Measurements from ENCODE around the gene CD180.
A peak's percentile ranks its signal among the peaks of the same experiment; 100 is the strongest.

CD180 gene

DNA sequence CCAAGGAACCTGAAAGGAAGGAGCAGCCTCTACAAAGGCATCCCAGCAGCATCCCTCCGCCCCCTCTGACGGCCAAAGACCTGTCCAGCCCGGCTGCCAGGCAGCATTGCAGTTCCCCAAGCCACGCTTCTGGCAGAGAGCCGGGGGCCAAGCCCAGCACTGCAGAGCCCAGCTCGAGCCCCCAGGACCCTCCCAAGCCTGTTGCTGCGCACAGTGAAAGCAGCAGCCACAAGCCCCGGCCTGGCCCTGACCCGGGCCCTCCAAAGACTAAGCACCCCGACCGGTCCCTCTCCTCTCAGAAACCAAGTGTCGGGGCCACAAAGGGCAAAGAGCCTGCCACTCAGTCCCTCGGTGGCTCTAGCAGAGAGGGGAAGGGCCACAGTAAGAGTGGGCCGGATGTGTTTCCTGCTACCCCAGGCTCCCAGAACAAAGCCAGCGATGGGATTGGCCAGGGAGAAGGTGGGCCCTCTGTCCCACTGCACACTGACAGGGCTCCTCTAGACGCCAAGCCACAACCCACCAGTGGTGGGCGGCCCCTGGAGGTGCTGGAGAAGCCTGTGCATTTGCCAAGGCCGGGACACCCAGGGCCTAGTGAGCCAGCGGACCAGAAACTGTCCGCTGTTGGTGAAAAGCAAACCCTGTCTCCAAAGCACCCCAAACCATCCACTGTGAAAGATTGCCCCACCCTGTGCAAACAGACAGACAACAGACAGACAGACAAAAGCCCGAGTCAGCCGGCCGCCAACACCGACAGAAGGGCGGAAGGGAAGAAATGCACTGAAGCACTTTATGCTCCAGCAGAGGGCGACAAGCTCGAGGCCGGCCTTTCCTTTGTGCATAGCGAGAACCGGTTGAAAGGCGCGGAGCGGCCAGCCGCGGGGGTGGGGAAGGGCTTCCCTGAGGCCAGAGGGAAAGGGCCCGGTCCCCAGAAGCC, 30.8 kb downstream of the CD180 start:
- H4K91ac ChIP-seq (ENCODE audit: low read length): peak overlapping the region; percentile 78
- H2AFZ ChIP-seq (ENCODE audit: low read depth, low read length): no peak overlapping the region
- WGBS: 62% methylated on average over 36 of the region's 36 CpGs

DNA sequence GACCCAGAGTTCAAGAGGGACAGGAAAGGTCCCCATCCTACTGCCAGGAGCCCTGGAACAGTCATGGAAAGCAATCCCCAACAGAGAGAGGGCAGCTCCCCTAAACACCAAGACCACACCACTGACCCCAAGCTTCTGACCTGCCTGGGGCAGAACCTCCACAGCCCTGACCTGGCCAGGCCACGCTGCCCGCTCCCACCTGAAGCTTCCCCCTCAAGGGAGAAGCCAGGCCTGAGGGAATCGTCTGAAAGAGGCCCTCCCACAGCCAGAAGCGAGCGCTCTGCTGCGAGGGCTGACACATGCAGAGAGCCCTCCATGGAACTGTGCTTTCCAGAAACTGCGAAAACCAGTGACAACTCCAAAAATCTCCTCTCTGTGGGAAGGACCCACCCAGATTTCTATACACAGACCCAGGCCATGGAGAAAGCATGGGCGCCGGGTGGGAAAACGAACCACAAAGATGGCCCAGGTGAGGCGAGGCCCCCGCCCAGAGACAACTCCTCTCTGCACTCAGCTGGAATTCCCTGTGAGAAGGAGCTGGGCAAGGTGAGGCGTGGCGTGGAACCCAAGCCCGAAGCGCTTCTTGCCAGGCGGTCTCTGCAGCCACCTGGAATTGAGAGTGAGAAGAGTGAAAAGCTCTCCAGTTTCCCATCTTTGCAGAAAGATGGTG, 31.6 kb downstream of the CD180 start:
- Histone ChIP-seq H4K8ac (ENCODE audit: low read length) (peak overlapping the region; percentile 19), H3K4me1 (ENCODE audit: control insufficient read depth, insufficient read depth, low read depth, low read length) (no peaks in the 10 kb centered on the region), H2AFZ (ENCODE audit: low read depth, low read length) (no peak overlapping the region), H3K79me1 (replicated peaks; ENCODE audit: low read length, poor library complexity, severe bottlenecking) (peaks cover 2% of the 10 kb centered on the region), H2BK5ac (ENCODE audit: low read depth, low read length, poor library complexity, severe bottlenecking) (no peak overlapping the region), H2BK15ac (ENCODE audit: low read depth, poor library complexity, severe bottlenecking) (no peak overlapping the region), H3K27ac (ENCODE audit: low read length, poor library complexity, severe bottlenecking) (no peak overlapping the region), H2AK5ac (ENCODE audit: low read length, severe bottlenecking) (no peak overlapping the region), H2BK12ac (ENCODE audit: low read length in 2 of 2) (no peak overlapping the region), H3K36me3 (ENCODE audit: control insufficient read depth in 1 of 2, insufficient read depth in 2 of 2, low read depth in 1 of 2, low read length in 2 of 2) (peaks cover 45 to 66% of the 10 kb centered on the region in 2 experiments), H3K4me2 (ENCODE audit: low read length, poor library complexity, severe bottlenecking) (no peak overlapping the region), H3K9me3 (ENCODE audit: control insufficient read depth, low read length) (no peaks in the 10 kb centered on the region), H3K4ac (ENCODE audit: low read depth in 1 of 2, low read length in 2 of 2) (no peak overlapping the region), H3K4me3 (ENCODE audit: insufficient read depth in 1 of 2, low read depth in 1 of 2, low read length in 2 of 2) (no peak overlapping the region), H3K9ac (ENCODE audit: low read length) (no peak overlapping the region), H3K27me3 (ENCODE audit: control insufficient read depth in 1 of 2, insufficient read depth in 1 of 2, low read length in 2 of 2) (no peaks in the 10 kb centered on the region), H3K23ac (ENCODE audit: low read length in 2 of 2) (no peak overlapping the region), H2BK120ac (ENCODE audit: low read depth, low read length) (no peak overlapping the region), H3K14ac (ENCODE audit: low read length in 2 of 2) (no peak overlapping the region), H3K18ac (ENCODE audit: low read depth in 1 of 2, low read length in 2 of 2) (no peak overlapping the region), H4K91ac (ENCODE audit: low read length) (no peak overlapping the region)
- no peak for DNase-seq
- 96% methylated on average over 15 of the region's 17 CpGs for WGBS

More for the DNA sequence above, 30.8 kb downstream of the CD180 start:
- H3K79me1 ChIP-seq (replicated peaks; ENCODE audit: low read length, poor library complexity, severe bottlenecking): peaks cover 2% of the 10 kb centered on the region
- peak; percentile 66 for DNase-seq
- H3K4ac ChIP-seq (ENCODE audit: low read depth in 1 of 2, low read length in 2 of 2): peak overlapping the region in 1 of 2 experiments; percentile 56
- no peak overlapping the region for H3K4me2 ChIP-seq (ENCODE audit: low read length, poor library complexity, severe bottlenecking)
- H3K9ac ChIP-seq (ENCODE audit: low read length): peak overlapping the region; percentile 80
- peak overlapping the region in 1 of 2 experiments; percentile 54 for H2BK12ac ChIP-seq (ENCODE audit: low read length in 2 of 2)
- H3K4me1 ChIP-seq (ENCODE audit: control insufficient read depth, insufficient read depth, low read depth, low read length): no peaks in the 10 kb centered on the region
- H4K8ac ChIP-seq (ENCODE audit: low read length): peak overlapping the region; percentile 85
- no peaks in the 10 kb centered on the region for H3K9me3 ChIP-seq (ENCODE audit: control insufficient read depth, low read length)
- peak overlapping the region; percentile 37 for H2BK15ac ChIP-seq (ENCODE audit: low read depth, poor library complexity, severe bottlenecking)
- no peak overlapping the region for H3K4me3 ChIP-seq (ENCODE audit: insufficient read depth in 1 of 2, low read depth in 1 of 2, low read length in 2 of 2)
- no peak overlapping the region for H3K14ac ChIP-seq (ENCODE audit: low read length in 2 of 2)
- H3K27me3 ChIP-seq (ENCODE audit: control insufficient read depth in 1 of 2, insufficient read depth in 1 of 2, low read length in 2 of 2): no peaks in the 10 kb centered on the region
- no peak overlapping the region for H3K23ac ChIP-seq (ENCODE audit: low read length in 2 of 2)
- no peak overlapping the region for H2AK5ac ChIP-seq (ENCODE audit: low read length, severe bottlenecking)
- H2BK5ac ChIP-seq (ENCODE audit: low read depth, low read length, poor library complexity, severe bottlenecking): no peak overlapping the region
- H3K27ac ChIP-seq (ENCODE audit: low read length, poor library complexity, severe bottlenecking): no peak overlapping the region
- H3K18ac ChIP-seq (ENCODE audit: low read depth in 1 of 2, low read length in 2 of 2): peak overlapping the region; percentile 25 to 56
- peak overlapping the region; percentile 15 for H2BK120ac ChIP-seq (ENCODE audit: low read depth, low read length)
- peaks cover 45 to 64% of the 10 kb centered on the region in 2 experiments for H3K36me3 ChIP-seq (ENCODE audit: control insufficient read depth in 1 of 2, insufficient read depth in 2 of 2, low read depth in 1 of 2, low read length in 2 of 2)

DNA sequence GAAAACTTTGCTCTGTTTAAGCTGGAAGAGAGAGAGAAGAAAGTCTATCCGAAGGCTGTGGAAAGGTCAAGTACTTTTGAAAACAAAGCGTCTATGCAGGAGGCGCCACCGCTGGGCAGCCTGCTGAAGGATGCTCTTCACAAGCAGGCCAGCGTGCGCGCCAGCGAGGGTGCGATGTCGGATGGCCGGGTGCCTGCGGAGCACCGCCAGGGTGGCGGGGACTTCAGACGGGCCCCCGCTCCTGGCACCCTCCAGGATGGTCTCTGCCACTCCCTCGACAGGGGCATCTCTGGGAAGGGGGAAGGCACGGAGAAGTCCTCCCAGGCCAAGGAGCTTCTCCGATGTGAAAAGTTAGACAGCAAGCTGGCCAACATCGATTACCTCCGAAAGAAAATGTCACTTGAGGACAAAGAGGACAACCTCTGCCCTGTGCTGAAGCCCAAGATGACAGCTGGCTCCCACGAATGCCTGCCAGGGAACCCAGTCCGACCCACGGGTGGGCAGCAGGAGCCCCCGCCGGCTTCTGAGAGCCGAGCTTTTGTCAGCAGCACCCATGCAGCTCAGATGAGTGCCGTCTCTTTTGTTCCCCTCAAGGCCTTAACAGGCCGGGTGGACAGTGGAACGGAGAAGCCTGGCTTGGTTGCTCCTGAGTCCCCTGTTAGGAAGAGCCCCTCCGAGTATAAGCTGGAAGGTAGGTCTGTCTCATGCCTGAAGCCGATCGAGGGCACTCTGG, 32.6 kb downstream of the CD180 start:
- Histone ChIP-seq H3K4me2 (ENCODE audit: low read length, poor library complexity, severe bottlenecking) (no peak overlapping the region), H3K27ac (ENCODE audit: low read length, poor library complexity, severe bottlenecking) (no peak overlapping the region), H4K8ac (ENCODE audit: low read length) (no peak overlapping the region), H2AFZ (ENCODE audit: low read depth, low read length) (no peak overlapping the region), H2AK5ac (ENCODE audit: low read length, severe bottlenecking) (no peak overlapping the region), H3K14ac (ENCODE audit: low read length in 2 of 2) (no peak overlapping the region), H3K18ac (ENCODE audit: low read depth in 1 of 2, low read length in 2 of 2) (no peak overlapping the region), H2BK5ac (ENCODE audit: low read depth, low read length, poor library complexity, severe bottlenecking) (no peak overlapping the region), H3K79me1 (replicated peaks; ENCODE audit: low read length, poor library complexity, severe bottlenecking) (peaks cover 2% of the 10 kb centered on the region), H3K23ac (ENCODE audit: low read length in 2 of 2) (no peak overlapping the region), H3K9ac (ENCODE audit: low read length) (no peak overlapping the region), H2BK12ac (ENCODE audit: low read length in 2 of 2) (no peak overlapping the region), H2BK15ac (ENCODE audit: low read depth, poor library complexity, severe bottlenecking) (no peak overlapping the region), H2BK120ac (ENCODE audit: low read depth, low read length) (no peak overlapping the region), H3K4ac (ENCODE audit: low read depth in 1 of 2, low read length in 2 of 2) (no peak overlapping the region), H3K27me3 (ENCODE audit: control insufficient read depth in 1 of 2, insufficient read depth in 1 of 2, low read length in 2 of 2) (no peaks in the 10 kb centered on the region), H4K91ac (ENCODE audit: low read length) (no peak overlapping the region), H3K4me3 (ENCODE audit: insufficient read depth in 1 of 2, low read depth in 1 of 2, low read length in 2 of 2) (no peak overlapping the region), H3K9me3 (ENCODE audit: control insufficient read depth, low read length) (no peaks in the 10 kb centered on the region), H3K4me1 (ENCODE audit: control insufficient read depth, insufficient read depth, low read depth, low read length) (no peaks in the 10 kb centered on the region), H3K36me3 (ENCODE audit: control insufficient read depth in 1 of 2, insufficient read depth in 2 of 2, low read depth in 1 of 2, low read length in 2 of 2) (peaks cover 45 to 61% of the 10 kb centered on the region in 2 experiments)
- WGBS: 93% methylated on average over 33 of the region's 33 CpGs
- DNase-seq: no peak
